Liver (tissue), 3 donors: ENCODE measurements around the gene KLF13.

Source experiments
- EGR1 ChIP-seq, 2 donors: IDR thresholded peaks; 2 replicates each; pipeline ENCODE4 v1.6.1; 2016 to 2018; ENCODE audit warnings: antibody characterized with exemption in 2 of 2, low read depth in 2 of 2
- GABPA ChIP-seq, 2 donors: IDR thresholded peaks in 1 of 2; conservative IDR thresholded peaks in 1 of 2; 2 replicates each; pipeline ENCODE4 v1.6.1; 2016; ENCODE audit warnings: antibody characterized with exemption in 2 of 2, mild to moderate bottlenecking in 1 of 2, moderate library complexity in 1 of 2
- HNF4A ChIP-seq, 2 donors: conservative IDR thresholded peaks; 2 replicates each; pipeline ENCODE4 v1.6.1; 2016; ENCODE audit warnings: antibody characterized with exemption in 2 of 2, mild to moderate bottlenecking in 2 of 2
- JUND ChIP-seq, 2 donors: IDR thresholded peaks; 2 replicates each; pipeline ENCODE4 v1.6.1; 2016; ENCODE audit warnings: antibody characterized with exemption in 2 of 2
- NR2F2 ChIP-seq: IDR thresholded peaks from 2 replicates; pipeline ENCODE4 v1.6.1; 2016; ENCODE audit warnings: antibody characterized with exemption
- RAD21 ChIP-seq, 2 donors: IDR thresholded peaks; 2 replicates each; pipeline ENCODE4 v1.6.1; 2016; ENCODE audit warnings: antibody characterized with exemption in 2 of 2, mild to moderate bottlenecking in 2 of 2
- SP1 ChIP-seq: IDR thresholded peaks from 2 replicates; pipeline ENCODE4 v1.6.1; 2018; ENCODE audit warnings: antibody characterized with exemption, mild to moderate bottlenecking
- TAF1 ChIP-seq: conservative IDR thresholded peaks from 2 replicates; pipeline ENCODE4 v1.6.1; 2016; ENCODE audit warnings: antibody characterized with exemption, mild to moderate bottlenecking
- YY1 ChIP-seq: IDR thresholded peaks from 2 replicates; pipeline ENCODE4 v1.6.1; 2016; ENCODE audit warnings: antibody characterized with exemption, mild to moderate bottlenecking
- TF ChIP-seq, protein P1 (sequence below): fragments of 150-350 bp; IDR thresholded peaks from 2 replicates; pipeline ENCODE4 v1.5.1; 2017; ENCODE audit warnings: improper control_type of control experiment, low read depth, low read length; ENCODE audit not compliant: missing input control
- TF ChIP-seq, protein P2 (sequence below): IDR thresholded peaks from 2 replicates; pipeline ENCODE4 v1.6.1; 2016; ENCODE audit warnings: antibody characterized with exemption, mild to moderate bottlenecking
- TF ChIP-seq, protein P3 (sequence below): IDR thresholded peaks from 2 replicates; pipeline ENCODE4 v1.6.1; 2016; ENCODE audit warnings: antibody characterized with exemption
- TF ChIP-seq, protein P4 (sequence below): IDR thresholded peaks from 2 replicates; pipeline ENCODE4 v1.6.1; 2016; ENCODE audit warnings: antibody characterized with exemption
- TF ChIP-seq, protein P5 (sequence below): IDR thresholded peaks from 2 replicates; pipeline ENCODE4 v1.6.1; 2016; ENCODE audit warnings: antibody characterized with exemption
- donor health status: healthy.
- donor health status: healthy.

DNA sequence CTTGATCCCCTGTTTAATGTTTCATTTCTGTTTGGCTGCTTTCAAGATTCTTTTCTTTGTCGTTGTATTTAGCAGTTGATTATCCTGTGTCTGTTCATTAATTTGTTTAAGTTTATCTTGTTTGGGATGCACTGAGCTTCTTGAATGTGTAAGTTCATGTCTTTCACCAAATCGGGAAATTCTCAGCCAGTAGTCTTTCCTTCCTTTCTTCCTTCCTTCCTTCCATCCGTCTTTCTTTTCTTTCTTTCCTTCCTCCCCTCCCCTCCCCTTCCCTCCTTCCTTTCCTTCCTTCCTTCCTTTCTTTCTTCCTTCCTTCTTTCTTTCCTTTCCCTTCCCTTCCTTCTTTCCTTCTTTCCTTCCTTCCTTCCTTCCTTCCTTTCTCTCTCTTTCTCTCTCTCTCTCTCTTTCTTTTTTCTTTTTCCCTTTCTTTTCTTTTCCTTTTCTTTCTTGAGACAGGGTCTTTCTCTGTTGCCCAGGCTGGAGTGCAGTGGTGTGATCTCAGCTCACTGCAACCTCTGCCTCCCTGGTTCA lies 35.5 kb upstream of the KLF13 start:
- TF ChIP-seq, protein P1, sequence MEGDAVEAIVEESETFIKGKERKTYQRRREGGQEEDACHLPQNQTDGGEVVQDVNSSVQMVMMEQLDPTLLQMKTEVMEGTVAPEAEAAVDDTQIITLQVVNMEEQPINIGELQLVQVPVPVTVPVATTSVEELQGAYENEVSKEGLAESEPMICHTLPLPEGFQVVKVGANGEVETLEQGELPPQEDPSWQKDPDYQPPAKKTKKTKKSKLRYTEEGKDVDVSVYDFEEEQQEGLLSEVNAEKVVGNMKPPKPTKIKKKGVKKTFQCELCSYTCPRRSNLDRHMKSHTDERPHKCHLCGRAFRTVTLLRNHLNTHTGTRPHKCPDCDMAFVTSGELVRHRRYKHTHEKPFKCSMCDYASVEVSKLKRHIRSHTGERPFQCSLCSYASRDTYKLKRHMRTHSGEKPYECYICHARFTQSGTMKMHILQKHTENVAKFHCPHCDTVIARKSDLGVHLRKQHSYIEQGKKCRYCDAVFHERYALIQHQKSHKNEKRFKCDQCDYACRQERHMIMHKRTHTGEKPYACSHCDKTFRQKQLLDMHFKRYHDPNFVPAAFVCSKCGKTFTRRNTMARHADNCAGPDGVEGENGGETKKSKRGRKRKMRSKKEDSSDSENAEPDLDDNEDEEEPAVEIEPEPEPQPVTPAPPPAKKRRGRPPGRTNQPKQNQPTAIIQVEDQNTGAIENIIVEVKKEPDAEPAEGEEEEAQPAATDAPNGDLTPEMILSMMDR: no peak
- TF ChIP-seq TAF1: no peak
- no peak for TF ChIP-seq HNF4A (conservative IDR thresholded peaks at IDR 0.05)
- no peak for TF ChIP-seq RAD21 (IDR thresholded peaks at IDR 0.05)
- TF ChIP-seq, protein P2, sequence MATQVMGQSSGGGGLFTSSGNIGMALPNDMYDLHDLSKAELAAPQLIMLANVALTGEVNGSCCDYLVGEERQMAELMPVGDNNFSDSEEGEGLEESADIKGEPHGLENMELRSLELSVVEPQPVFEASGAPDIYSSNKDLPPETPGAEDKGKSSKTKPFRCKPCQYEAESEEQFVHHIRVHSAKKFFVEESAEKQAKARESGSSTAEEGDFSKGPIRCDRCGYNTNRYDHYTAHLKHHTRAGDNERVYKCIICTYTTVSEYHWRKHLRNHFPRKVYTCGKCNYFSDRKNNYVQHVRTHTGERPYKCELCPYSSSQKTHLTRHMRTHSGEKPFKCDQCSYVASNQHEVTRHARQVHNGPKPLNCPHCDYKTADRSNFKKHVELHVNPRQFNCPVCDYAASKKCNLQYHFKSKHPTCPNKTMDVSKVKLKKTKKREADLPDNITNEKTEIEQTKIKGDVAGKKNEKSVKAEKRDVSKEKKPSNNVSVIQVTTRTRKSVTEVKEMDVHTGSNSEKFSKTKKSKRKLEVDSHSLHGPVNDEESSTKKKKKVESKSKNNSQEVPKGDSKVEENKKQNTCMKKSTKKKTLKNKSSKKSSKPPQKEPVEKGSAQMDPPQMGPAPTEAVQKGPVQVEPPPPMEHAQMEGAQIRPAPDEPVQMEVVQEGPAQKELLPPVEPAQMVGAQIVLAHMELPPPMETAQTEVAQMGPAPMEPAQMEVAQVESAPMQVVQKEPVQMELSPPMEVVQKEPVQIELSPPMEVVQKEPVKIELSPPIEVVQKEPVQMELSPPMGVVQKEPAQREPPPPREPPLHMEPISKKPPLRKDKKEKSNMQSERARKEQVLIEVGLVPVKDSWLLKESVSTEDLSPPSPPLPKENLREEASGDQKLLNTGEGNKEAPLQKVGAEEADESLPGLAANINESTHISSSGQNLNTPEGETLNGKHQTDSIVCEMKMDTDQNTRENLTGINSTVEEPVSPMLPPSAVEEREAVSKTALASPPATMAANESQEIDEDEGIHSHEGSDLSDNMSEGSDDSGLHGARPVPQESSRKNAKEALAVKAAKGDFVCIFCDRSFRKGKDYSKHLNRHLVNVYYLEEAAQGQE: no peak
- no peak for TF ChIP-seq SP1
- TF ChIP-seq YY1: no peak
- TF ChIP-seq EGR1 (IDR thresholded peaks at IDR 0.05; ENCODE audit: low read depth in 2 of 2): no peak
- TF ChIP-seq JUND (IDR thresholded peaks at IDR 0.05): no peak
- TF ChIP-seq, protein P3, sequence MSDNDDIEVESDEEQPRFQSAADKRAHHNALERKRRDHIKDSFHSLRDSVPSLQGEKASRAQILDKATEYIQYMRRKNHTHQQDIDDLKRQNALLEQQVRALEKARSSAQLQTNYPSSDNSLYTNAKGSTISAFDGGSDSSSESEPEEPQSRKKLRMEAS: no peak
- TF ChIP-seq, protein P4, sequence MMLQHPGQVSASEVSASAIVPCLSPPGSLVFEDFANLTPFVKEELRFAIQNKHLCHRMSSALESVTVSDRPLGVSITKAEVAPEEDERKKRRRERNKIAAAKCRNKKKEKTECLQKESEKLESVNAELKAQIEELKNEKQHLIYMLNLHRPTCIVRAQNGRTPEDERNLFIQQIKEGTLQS: no peak
- TF ChIP-seq, protein P5, sequence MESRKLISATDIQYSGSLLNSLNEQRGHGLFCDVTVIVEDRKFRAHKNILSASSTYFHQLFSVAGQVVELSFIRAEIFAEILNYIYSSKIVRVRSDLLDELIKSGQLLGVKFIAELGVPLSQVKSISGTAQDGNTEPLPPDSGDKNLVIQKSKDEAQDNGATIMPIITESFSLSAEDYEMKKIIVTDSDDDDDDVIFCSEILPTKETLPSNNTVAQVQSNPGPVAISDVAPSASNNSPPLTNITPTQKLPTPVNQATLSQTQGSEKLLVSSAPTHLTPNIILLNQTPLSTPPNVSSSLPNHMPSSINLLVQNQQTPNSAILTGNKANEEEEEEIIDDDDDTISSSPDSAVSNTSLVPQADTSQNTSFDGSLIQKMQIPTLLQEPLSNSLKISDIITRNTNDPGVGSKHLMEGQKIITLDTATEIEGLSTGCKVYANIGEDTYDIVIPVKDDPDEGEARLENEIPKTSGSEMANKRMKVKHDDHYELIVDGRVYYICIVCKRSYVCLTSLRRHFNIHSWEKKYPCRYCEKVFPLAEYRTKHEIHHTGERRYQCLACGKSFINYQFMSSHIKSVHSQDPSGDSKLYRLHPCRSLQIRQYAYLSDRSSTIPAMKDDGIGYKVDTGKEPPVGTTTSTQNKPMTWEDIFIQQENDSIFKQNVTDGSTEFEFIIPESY: no peak
- TF ChIP-seq GABPA (IDR thresholded peaks at IDR 0.05 in 1 of 2, conservative IDR thresholded peaks at IDR 0.05 in 1 of 2): no peak
- no peak for TF ChIP-seq NR2F2
